ENCODE results near the gene EEFSEC.

Gene EEFSEC

DNA sequence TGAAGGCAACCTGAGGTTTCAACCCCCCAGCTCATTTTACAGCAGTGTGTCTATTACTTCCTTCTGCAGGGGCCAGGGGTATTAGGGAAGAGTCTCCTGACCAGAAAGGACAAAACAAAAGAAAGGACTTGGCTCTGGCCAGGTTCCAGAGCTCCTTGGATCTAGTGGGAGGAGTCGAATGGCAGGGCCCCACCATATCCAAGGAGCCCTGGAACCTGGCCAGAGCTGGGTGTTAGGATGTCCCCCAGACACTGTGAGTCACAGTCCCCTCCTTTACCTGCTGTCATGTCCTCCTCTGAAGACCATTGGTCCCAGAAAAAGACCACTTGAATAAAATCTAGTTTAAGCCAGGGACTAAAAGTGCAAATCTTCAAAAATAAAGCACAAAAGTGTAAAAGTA is 113.2 kb downstream of the EEFSEC start:
- no peaks in the 10 kb centered on the region for H3K27me3 ChIP-seq (ENCODE audit: low read depth, low read length)

GRCh38 chr3:128267541-128267940 is 114.3 kb downstream of the EEFSEC start:
- Histone ChIP-seq H3K9me3 (ENCODE audit: control insufficient read depth in 1 of 2, low read length in 2 of 2) (no peaks in the 10 kb centered on the region), H3K4me1 (ENCODE audit: control insufficient read depth in 1 of 2, insufficient read depth in 2 of 2, low read length in 2 of 2) (peaks cover 0 to 7% of the 10 kb centered on the region in 2 donors), H3K27ac (ENCODE audit: low read length) (no peak overlapping the region), H3K27me3 (ENCODE audit: low read depth, low read length) (no peaks in the 10 kb centered on the region), H3K36me3 (ENCODE audit: control insufficient read depth in 1 of 2, insufficient read depth in 2 of 2, low read length in 2 of 2) (peaks cover 0 to 10% of the 10 kb centered on the region in 2 donors), H3K4me3 (ENCODE audit: low read depth in 1 of 2, low read length in 2 of 2) (no peak overlapping the region)

More for the DNA sequence above, 113.2 kb downstream of the EEFSEC start:
- Histone ChIP-seq H3K9me3 (ENCODE audit: control insufficient read depth in 1 of 2, low read length in 2 of 2) (no peaks in the 10 kb centered on the region), H3K27ac (ENCODE audit: low read length) (no peak overlapping the region), H3K4me3 (ENCODE audit: low read depth in 1 of 2, low read length in 2 of 2) (no peak overlapping the region), H3K36me3 (ENCODE audit: control insufficient read depth in 1 of 2, insufficient read depth in 2 of 2, low read length in 2 of 2) (peaks cover 0 to 10% of the 10 kb centered on the region in 2 donors), H3K4me1 (ENCODE audit: control insufficient read depth in 1 of 2, insufficient read depth in 2 of 2, low read length in 2 of 2) (peaks cover 0 to 7% of the 10 kb centered on the region in 2 donors)

- H3K27me3 ChIP-seq (ENCODE audit: low read depth, low read length), result no peaks in the 10 kb centered on the region
- H3K9me3 ChIP-seq (ENCODE audit: control insufficient read depth in 1 of 2, low read length in 2 of 2), result no peaks in the 10 kb centered on the region
- no peak overlapping the region for H3K27ac ChIP-seq (ENCODE audit: low read length)
- H3K4me1 ChIP-seq (ENCODE audit: control insufficient read depth in 1 of 2, insufficient read depth in 2 of 2, low read length in 2 of 2), result no peaks in the 10 kb centered on the region
- peaks cover 0 to 10% of the 10 kb centered on the region in 2 donors for H3K36me3 ChIP-seq (ENCODE audit: control insufficient read depth in 1 of 2, insufficient read depth in 2 of 2, low read length in 2 of 2)
- H3K4me3 ChIP-seq (ENCODE audit: low read depth in 1 of 2, low read length in 2 of 2), result no peak overlapping the region
Observed at GRCh38 chr3:128269006-128269775, 115.9 kb downstream of the EEFSEC start.

DNA sequence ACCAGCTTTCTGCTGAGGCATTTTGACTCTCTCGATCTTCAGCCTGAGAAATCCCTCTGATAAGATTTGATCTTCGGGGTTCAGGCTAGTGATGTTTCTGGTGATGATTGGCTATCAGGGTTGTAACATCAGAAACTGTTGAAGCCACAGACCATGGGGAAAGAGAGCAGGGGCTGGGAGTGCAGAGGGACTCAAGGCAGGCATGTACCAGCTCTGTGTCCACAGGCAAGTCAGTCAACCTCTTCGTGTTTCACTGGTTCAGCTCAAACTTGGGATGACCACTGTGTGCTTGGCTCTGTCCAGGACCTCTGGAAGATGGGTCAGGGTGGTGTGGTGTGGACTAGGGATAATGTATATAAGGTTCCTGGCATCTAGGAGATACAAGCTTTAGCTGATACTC is 116.5 kb downstream of the EEFSEC start:
- Histone ChIP-seq H3K27me3 (ENCODE audit: low read depth, low read length) (no peaks in the 10 kb centered on the region), H3K36me3 (ENCODE audit: control insufficient read depth in 1 of 2, insufficient read depth in 2 of 2, low read length in 2 of 2) (peaks cover 0 to 10% of the 10 kb centered on the region in 2 donors), H3K4me1 (ENCODE audit: control insufficient read depth in 1 of 2, insufficient read depth in 2 of 2, low read length in 2 of 2) (no peaks in the 10 kb centered on the region), H3K4me3 (ENCODE audit: low read depth in 1 of 2, low read length in 2 of 2) (no peak overlapping the region), H3K27ac (ENCODE audit: low read length) (no peak overlapping the region), H3K9me3 (ENCODE audit: control insufficient read depth in 1 of 2, low read length in 2 of 2) (no peaks in the 10 kb centered on the region)

DNA sequence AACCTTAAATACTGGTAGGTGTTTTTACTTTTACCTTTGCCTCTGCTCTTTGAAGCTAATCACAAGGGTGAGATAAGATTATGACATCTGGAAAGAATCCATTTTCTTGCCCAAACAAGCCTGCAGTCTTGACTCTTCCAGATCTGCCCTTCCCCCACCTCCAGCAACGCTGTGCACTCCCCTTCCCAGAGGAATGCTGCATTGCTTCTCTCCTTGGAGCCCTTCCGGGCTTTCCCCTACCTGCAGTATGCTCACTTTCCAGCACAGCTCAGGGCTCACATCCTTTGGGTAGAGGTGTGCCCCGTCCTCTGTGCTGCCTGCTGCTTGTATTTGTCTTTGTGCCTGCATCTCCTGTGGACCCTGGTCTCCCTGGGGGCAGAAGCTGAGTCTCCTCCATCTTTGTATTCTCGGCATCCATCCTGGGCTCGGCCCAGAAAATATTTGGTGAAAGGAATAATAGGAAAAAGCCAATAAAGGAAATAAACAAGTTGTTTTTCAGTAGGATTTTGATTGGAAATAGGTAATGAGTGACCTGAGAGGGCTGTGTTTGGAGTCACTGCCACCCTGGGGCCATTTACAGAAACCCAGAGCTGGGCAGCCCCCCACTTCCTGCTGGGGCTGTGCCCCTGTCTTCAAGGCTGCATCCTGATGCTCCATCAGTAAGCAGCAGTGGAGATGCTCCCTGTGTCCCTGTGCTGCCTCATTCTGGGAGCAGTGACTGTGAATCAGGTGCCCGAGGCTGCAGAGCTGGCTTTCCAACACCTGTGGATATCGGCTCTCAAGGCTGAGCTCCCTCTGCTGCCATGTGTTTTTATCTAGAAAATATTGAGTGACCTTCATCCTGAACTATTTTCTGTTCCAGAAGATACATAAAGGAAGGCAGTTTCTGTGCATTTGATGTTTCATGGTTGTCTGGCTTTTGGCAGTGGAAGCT is 117.5 kb downstream of the EEFSEC start:
- peaks cover 0 to 10% of the 10 kb centered on the region in 2 donors for H3K36me3 ChIP-seq (ENCODE audit: control insufficient read depth in 1 of 2, insufficient read depth in 2 of 2, low read length in 2 of 2)
- no peak overlapping the region for H3K4me3 ChIP-seq (ENCODE audit: low read depth in 1 of 2, low read length in 2 of 2)
- no peak overlapping the region for H3K27ac ChIP-seq (ENCODE audit: low read length)
- H3K4me1 ChIP-seq (ENCODE audit: control insufficient read depth in 1 of 2, insufficient read depth in 2 of 2, low read length in 2 of 2), result no peaks in the 10 kb centered on the region
- no peaks in the 10 kb centered on the region for H3K27me3 ChIP-seq (ENCODE audit: low read depth, low read length)
- no peaks in the 10 kb centered on the region for H3K9me3 ChIP-seq (ENCODE audit: control insufficient read depth in 1 of 2, low read length in 2 of 2)

GRCh38 chr3:128271536-128272332 is 118.5 kb downstream of the EEFSEC start:
- Histone ChIP-seq H3K36me3 (ENCODE audit: control insufficient read depth in 1 of 2, insufficient read depth in 2 of 2, low read length in 2 of 2) (peaks cover 0 to 10% of the 10 kb centered on the region in 2 donors), H3K4me3 (ENCODE audit: low read depth in 1 of 2, low read length in 2 of 2) (no peak overlapping the region), H3K27ac (ENCODE audit: low read length) (no peak overlapping the region), H3K4me1 (ENCODE audit: control insufficient read depth in 1 of 2, insufficient read depth in 2 of 2, low read length in 2 of 2) (no peaks in the 10 kb centered on the region), H3K27me3 (ENCODE audit: low read depth, low read length) (no peaks in the 10 kb centered on the region), H3K9me3 (ENCODE audit: control insufficient read depth in 1 of 2, low read length in 2 of 2) (no peaks in the 10 kb centered on the region)

- Histone ChIP-seq H3K27me3 (ENCODE audit: low read depth, low read length) (no peaks in the 10 kb centered on the region), H3K9me3 (ENCODE audit: control insufficient read depth in 1 of 2, low read length in 2 of 2) (no peaks in the 10 kb centered on the region), H3K4me1 (ENCODE audit: control insufficient read depth in 1 of 2, insufficient read depth in 2 of 2, low read length in 2 of 2) (peaks cover 0 to 5% of the 10 kb centered on the region in 2 donors), H3K4me3 (ENCODE audit: low read depth in 1 of 2, low read length in 2 of 2) (no peak overlapping the region), H3K27ac (ENCODE audit: low read length) (no peak overlapping the region), H3K36me3 (ENCODE audit: control insufficient read depth in 1 of 2, insufficient read depth in 2 of 2, low read length in 2 of 2) (peaks cover 0 to 10% of the 10 kb centered on the region in 2 donors)
Observed at GRCh38 chr3:128273109-128273840, 120.0 kb downstream of the EEFSEC start.

- Histone ChIP-seq H3K4me3 (ENCODE audit: low read depth in 1 of 2, low read length in 2 of 2) (no peak overlapping the region), H3K4me1 (ENCODE audit: control insufficient read depth in 1 of 2, insufficient read depth in 2 of 2, low read length in 2 of 2) (peaks cover 0 to 12% of the 10 kb centered on the region in 2 donors), H3K9me3 (ENCODE audit: control insufficient read depth in 1 of 2, low read length in 2 of 2) (no peaks in the 10 kb centered on the region), H3K27ac (ENCODE audit: low read length) (no peak overlapping the region), H3K36me3 (ENCODE audit: control insufficient read depth in 1 of 2, insufficient read depth in 2 of 2, low read length in 2 of 2) (peaks cover 0 to 7% of the 10 kb centered on the region in 2 donors), H3K27me3 (ENCODE audit: low read depth, low read length) (no peaks in the 10 kb centered on the region)
Observed at GRCh38 chr3:128273841-128274573, 120.7 kb downstream of the EEFSEC start.

- Histone ChIP-seq H3K4me3 (ENCODE audit: low read depth in 1 of 2, low read length in 2 of 2) (no peak overlapping the region), H3K36me3 (ENCODE audit: control insufficient read depth in 1 of 2, insufficient read depth in 2 of 2, low read length in 2 of 2) (no peaks in the 10 kb centered on the region), H3K4me1 (ENCODE audit: control insufficient read depth in 1 of 2, insufficient read depth in 2 of 2, low read length in 2 of 2) (peaks cover 0 to 21% of the 10 kb centered on the region in 2 donors), H3K9me3 (ENCODE audit: control insufficient read depth in 1 of 2, low read length in 2 of 2) (no peaks in the 10 kb centered on the region), H3K27me3 (ENCODE audit: low read depth, low read length) (no peaks in the 10 kb centered on the region), H3K27ac (ENCODE audit: low read length) (no peak overlapping the region)
Observed at GRCh38 chr3:128274837-128275236, 121.6 kb downstream of the EEFSEC start.
